HG03108 (cell line): ENCODE measurements around the gene BCAP29.
"Not testable (repeated sequence)": the region's sequence is repeated elsewhere in the genome, so short reads cannot be mapped to it uniquely, and the experiment has no call there.

Experiments
- ATAC-seq: cut with Tn5 transposase; IDR thresholded peaks from one replicate; pipeline ENCODE4 v1.9.1; 2021; ENCODE audit warnings: moderate library complexity; ENCODE audit not compliant: unreplicated experiment

Gene BCAP29

DNA sequence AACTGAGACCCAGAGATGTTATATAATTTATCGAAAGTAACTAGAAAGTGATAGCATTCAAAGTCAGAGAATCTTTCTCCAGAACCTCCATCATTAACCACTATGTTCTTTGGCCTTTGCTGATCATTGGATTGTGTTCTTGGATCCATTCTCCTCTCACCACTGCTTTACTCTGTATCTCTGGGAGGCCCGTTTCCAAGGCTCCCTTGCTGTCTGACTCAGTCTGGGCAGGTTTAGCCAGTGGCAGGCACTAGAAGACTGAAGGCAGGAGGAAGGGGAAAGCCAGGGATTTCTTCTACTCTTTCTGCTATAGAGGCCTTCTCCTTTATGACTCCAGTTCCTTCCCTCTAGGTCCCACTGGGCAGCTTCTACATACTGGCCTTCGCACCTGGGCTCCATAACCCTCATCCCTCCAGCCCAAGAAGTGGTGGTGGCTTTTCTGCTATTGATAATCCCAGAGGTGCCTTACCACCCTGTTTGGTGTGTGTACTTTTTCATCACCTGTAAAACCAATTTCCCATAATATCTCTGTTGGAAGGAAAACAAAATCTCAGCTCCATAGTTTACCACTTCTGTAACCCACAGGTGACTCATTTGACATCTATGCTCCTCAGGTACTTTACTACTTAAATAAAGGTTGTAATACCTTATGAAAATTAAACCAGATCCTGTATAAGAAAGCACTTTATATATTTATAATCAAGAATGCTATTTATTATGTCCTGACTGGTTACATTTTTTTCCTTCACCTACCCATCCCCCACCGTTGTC, 36.0 kb downstream of the BCAP29 start:
- no peak for ATAC-seq

DNA sequence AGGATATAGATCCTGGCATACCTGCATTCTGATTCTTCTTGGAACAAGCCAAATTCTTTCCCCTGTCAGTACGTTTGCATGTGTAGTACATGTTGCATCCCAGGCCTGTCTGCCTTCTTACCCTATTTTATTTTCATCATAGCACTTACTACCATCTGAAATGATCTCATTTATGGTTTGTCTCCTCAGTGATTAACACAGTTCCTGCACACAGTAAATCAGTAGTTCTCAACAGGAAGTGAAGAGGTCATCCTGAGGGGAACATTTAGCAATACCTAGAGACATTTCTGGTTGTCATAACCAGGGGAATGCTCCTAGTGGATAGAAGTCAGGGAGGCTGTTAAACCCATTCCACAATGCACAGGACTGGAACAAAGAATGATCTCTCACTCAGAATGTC, 42.4 kb downstream of the BCAP29 start:
- no peak for ATAC-seq

DNA sequence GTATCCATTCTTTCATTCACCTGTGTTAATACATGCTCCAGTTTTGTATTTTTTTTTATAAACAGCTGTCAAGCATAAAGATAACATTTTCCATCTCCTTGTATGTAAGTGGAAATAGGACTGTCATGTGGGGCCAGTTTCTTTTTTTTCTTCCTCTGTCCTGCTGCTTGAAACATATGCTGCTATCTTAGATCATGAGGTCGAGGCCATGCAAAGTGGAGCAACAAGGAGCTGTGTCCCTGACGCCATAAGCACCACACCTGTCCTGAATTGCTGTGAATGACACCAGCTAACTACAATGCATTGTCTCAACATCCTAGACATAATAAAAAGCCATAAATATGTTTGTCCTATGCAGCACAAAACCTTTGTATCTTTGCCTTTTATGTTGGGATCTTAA, 42.8 kb downstream of the BCAP29 start:
- no peak for ATAC-seq

DNA sequence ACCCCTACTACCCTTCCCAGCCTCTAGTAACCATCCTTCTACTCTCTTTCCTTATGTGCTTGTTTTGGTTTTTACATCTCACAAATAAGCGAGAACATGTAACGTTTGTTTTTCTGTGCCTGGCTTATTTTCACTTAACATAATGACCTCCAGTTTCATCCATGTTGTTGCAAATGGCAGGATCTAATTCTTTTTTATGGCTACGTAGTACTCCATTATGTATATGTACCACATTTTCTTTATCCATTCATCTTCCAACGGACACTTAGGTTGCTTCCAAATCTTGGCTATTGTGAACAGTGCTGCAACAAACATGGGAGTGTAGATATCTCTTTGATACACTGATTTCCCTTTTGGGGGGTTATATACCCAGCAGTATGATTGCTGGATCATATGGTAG, 47.0 kb downstream of the BCAP29 start:
- no peak for ATAC-seq

DNA sequence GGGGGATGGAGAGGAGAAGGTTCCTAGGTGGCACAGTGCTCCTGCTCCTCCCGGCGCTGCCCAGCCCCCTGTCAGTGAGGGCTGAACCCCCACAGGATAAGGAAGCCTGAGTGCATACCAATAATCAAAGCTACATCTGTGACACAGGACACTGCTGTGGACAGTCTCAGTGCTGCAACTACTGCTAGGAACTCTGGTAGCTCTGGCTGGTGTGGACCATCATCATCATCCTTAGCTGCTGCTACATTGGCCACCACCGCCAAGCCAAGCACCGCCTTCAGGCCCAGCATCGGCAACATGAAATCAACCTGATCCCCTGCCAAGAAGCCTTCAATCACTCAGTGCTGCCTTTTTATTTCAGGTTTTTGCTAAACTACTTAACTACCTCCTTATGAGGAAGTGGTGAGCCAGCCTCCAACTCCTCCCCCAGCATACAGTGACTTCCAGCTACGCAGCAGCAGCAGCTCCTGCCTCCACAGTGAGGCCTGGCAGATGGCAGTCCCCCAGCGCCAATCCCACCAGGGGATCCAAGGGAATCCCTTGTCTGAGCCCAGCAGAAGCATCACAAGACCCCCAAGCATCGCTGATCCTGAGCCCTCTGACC, 48.5 kb downstream of the BCAP29 start:
- no peak for ATAC-seq

DNA sequence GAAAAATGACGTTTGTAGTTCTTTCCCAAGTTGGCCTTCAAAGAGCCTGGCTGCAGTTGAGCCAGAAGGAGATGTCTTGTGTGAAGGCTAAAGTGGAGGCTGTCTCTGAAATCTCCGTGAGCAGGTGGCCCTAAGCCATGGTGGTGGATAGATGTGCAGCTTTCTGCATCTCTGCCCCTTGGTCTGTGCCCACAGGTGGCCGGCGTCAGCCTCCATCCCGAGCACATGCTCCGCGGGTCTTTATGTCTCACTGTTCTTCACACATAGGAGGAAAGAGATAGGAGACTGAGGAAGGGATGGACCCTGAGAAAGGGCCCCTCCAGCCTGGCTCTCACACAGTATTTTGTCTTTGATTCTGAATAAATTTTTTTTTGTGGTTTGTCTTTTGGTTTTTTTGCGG, 50.3 kb downstream of the BCAP29 start:
- no peak for ATAC-seq

DNA sequence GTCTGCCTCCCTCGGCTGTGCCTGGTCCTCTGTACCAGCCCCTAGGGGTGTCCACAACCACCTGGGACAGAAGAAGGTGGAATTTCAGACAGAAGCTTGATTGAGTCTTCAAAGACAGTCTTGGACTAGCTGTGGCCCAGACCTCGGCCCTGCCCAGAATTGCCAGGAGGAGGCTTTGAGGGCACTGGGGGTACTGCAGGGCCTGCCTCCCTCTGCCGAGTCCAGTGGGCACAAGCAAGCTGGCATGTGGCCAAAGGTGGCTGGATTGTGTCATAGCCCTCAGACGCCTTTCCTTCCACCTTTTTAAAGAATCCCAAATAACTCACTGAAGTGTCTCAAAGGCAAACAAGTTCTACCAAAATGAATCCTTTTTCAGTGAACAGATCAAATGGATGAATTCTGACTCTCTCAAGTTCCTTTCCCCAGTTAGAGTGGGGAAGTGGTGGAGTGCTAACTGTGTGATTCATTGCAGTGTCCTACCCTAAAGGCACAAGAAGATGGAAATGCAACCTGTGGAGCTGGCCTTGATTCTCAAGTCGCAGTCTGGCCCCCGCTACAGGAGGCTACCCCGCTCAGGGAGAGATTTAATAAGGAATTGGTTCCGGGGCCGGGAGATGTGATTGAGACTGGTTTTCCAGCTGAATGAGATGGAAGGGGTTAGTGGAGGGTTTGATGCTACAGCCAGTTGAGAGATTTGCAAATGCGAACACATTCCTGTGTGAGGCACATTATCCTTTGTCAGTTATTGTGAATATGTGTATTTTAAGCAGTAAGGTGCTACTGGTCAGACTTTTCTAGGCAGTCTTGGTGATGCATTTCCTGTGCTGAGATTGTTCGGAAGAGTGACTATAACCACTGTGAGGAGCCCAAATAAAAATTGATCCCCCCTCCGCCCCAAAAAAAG, 51.8 kb downstream of the BCAP29 start:
- ATAC-seq = no peak

DNA sequence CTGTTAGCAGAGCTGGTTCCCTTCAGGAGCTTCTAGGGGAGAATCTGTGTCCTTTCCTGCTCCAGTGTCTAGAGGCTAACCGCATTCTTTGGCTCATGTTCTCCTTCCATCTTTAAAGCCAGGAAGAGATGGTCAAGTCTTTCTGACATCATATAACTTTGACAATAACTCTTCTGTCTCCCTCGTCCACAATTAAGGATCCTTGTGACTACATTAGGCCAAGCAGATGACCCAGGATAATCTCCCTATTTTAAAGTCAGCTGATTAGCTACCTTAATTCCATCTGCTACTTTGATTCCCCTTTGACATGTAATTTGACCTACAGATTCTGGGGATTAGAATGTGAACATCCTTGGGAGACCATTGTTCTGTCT, 52.4 kb downstream of the BCAP29 start:
- no peak for ATAC-seq

DNA sequence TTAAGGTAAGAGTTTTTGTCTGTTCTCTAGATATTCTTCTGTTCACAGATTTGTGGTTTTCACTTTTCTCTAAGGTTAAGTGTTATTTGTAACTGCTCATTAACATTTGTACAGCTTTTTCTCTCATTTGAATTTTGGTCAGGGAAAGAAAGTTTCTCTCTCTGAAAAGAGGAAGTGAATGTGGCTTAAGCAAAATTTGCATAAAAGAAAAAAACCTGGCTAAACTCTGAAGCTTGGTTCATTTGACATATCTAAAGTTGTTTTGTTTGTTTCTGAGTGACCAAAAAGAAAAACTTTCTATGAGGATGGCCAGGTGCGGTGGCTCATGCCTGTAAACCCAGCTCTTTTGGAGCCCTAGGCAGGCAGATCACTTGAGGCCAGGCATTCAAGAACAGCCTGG, 58.5 kb downstream of the BCAP29 start:
- ATAC-seq = peak; percentile 95

DNA sequence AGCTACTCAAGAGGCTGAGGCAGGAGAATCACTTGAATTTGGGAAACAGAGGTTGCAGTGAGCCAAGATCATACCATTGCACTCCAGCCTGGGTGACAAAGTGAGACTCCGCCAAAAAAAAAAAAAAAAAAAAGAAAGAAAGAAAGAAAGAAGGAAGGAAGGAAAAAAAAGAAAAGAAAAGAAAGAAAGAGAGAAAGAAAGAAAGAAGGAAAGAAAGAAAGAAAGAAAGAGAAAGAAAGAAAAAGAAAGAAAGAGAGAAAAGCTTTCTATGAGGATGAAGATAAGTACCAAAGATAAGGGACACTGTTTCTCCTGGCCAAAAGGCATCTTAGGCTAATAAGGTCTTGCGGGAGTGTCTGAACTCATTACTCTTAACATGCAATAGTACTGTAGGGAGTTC, 59.0 kb downstream of the BCAP29 start:
- not testable (repeated sequence) for ATAC-seq

DNA sequence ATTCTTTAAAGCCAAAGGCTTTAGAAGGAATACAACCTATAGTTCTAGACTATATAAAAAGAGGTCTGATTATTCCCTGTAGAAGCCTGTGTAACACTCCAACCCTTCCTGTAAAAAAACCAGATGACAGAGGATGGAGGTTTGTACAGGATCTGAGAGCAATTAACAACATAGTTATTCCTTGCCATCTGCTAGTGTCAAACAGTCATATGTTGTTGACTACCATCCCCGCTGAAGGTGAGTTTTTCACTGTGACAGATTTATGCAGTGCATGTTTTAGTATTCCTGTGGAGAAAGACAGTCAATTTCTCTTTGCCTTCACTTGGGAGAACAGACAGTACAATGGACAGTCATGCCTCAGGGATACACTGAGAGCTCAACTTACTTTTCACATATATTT, 61.6 kb downstream of the BCAP29 start:
- ATAC-seq = no peak

DNA sequence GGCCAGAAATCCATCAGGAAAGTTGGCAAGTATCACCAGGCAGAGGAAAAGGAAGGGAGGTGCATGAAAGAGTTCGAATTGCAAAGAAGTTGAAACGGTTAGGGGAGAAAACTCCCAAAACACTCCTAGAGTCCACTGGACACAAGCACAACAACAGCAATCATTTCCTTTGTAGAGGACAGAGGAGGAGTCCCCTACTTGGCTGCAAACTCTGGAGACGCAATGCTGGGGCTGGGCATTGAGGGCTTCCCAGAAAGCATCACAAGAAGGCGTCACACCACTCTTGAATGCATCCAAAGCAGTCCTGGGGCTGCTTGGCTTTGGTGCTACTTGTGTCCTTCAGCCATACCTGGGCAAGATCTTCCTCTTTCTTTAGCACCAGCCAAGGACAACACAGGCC, 62.5 kb downstream of the BCAP29 start:
- ATAC-seq = no peak

DNA sequence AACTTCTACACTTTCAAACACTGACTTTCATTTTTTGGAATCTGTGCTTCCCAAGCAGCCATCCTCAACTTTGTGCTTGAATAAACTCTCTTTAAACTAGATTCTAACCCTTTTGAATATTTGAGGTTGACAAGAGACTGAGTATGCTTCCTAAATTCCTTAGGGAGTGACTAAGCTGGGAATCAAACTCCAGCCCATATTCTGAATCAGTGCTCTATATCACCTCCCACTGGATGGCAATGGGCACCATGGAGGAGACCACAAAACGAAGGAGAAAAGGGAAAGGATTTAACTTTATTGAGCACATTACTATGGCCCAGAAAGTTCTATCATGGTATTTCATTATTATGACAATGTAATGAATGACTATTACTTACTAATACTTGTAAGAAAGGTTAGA, 63.4 kb downstream of the BCAP29 start:
- no peak for ATAC-seq

DNA sequence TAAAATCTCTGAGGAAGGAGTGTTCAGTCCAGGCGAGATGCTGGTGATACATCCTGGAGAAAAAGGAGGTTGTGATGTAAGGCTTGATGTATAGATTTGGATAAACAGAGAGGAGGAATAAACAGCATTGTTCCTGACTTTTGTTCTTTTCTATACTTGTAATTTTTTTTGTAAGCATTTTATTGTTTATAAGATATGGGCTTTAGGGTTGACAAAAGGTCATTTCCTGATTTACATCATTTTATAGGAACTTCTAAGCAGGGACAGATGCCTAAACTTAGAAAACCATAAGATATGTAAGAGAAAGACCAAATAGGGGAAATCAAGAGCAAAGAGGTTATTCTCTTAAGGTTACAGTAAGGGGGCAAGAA, 63.9 kb downstream of the BCAP29 start:
- ATAC-seq = no peak

DNA sequence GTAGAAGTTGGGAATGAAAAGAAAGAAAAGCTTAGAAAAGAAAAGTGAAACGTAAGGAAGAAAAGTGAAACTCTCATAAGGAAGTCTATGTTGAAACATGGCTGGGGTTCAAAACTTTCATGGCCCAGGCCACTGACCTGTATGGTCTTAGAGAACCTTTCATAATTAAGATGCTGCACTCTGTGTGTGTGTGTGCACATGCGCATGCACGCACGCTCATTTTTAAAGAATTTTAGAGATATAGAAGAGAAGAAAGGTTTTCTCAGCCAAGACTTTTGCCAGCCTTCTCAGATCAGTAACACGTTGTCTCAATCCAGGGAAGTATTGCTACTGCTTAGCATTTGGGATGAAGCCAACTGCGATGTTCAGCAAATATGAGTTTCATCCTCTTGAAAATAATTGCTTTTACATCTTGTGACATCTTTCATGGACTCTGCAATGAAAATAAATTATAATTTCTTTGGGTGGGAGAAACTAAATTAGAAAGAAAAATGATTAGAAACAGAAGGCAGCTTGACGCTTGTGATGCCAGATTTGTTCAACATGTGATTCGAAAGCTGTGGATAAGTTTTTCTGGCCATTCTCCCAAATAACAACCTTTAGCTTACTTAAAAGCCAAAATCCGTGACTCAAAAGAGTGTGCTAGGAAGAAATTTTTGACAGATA, 64.4 kb downstream of the BCAP29 start:
- no peak for ATAC-seq

DNA sequence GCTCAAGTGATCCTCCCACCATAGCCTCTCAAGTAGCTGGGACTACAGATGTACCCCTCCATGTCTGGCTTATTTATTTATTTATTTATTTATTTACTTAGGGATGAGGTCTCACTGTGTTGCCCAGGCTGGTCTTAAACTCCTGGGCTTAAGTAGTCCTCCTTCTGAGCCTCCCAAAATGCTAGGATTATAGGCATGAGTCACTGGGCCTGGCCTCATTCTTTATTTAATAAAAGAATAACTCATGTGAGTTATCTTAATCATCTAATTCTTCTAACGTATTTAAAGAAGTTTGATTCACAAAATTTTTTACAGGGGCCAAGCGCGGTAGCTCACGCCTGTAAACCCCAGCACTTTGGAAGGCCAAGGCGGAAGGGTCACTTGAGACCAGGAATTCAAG, 72.6 kb downstream of the BCAP29 start:
- no peak for ATAC-seq

DNA sequence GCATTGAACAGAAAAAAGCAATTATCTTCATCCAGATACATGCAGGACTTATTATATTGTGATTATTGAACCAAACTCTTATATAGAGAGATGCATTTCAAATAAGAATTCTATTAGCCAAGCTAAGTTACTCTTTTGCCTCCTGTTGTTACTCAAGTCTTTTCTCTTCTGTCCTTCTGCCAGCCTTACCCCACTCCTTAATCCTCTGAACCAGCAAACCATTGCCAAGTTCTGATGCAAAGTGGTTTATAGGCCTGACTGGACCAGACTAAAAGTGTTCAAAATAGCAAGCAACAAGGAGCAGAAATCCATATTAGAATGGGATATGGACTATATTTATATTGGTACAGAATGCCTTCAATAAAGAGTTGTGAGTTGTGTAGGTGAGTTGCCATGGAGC, 78.4 kb downstream of the BCAP29 start:
- no peak for ATAC-seq

DNA sequence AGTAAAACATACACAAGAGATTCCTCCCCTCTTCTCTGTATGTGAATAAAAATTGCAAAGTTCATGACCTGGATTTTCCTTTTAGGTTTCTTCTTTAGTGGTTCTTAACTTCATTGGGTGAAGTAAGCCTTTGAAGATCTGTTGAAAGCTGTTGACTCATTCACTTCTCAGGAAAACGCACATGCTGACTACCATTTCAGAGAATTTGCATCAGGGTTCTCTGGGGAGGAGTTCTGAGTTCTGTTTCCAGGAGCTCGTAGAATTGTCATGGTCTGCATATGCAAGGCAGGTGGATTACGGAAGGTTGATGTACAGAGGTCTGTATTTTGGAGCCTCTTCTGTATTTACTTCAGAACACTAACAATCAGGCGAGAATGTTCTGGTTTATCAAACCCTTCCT, 79.6 kb downstream of the BCAP29 start:
- ATAC-seq = no peak

DNA sequence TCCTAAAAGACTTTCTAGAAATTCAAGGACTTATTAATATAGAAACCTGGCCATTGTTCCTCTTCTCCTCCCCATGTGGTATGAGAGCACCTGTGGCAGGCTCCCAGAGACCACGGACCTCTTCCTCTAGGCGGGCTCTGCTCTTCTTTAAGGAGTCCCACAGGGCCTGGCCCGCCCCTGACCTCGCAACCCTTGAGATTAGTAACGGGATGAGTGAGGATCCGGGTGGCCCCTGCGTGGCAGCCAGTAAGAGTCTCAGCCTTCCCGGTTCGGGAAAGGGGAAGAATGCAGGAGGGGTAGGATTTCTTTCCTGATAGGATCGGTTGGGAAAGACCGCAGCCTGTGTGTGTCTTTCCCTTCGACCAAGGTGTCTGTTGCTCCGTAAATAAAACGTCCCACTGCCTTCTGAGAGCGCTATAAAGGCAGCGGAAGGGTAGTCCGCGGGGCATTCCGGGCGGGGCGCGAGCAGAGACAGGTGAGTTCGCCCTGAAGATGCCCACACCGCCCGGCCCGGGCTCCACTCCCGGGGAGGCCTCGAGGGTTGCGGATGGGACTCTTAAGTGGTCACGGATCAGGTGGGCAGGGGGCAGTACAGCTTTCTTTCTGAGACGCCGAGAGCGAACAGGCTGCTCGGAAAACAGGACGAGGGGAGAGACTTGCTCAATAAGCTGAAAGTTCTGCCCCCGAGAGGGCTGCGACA, 80.5 kb downstream of the BCAP29 start, which contains the start of gene SLC26A4:
SLC26A4 (plus strand) TSS at position 448 of the 700 bp plus-strand sequence. CDS start 814 bp downstream, outside the sequence.
- ATAC-seq = peak; percentile 28

DNA sequence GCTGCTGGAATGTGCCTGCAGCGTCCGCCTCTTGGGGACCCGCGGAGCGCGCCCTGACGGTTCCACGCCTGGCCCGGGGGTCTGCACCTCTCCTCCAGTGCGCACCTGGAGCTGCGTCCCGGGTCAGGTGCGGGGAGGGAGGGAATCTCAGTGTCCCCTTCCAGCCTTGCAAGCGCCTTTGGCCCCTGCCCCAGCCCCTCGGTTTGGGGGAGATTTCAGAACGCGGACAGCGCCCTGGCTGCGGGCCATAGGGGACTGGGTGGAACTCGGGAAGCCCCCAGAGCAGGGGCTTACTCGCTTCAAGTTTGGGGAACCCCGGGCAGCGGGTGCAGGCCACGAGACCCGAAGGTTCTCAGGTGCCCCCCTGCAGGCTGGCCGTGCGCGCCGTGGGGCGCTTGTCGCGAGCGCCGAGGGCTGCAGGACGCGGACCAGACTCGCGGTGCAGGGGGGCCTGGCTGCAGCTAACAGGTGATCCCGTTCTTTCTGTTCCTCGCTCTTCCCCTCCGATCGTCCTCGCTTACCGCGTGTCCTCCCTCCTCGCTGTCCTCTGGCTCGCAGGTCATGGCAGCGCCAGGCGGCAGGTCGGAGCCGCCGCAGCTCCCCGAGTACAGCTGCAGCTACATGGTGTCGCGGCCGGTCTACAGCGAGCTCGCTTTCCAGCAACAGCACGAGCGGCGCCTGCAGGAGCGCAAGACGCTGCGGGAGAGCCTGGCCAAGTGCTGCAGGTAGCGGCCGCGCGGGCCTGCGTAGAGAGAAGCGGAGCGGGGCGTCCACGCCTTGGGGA, 81.2 kb downstream of the BCAP29 start:
- peak; percentile 39 for ATAC-seq
